ENCODE data around the gene CASQ2.

The CASQ2 gene

GRCh38 chr1:115809847-115810246 is 41.3 kb upstream of the CASQ2 start:
- H3K36me3 ChIP-seq, result no peaks in the 10 kb centered on the region
- TF ChIP-seq CTCF (IDR thresholded peaks at IDR 0.05; ENCODE audit: low read depth, low read length), result no peak
- no peaks in the 10 kb centered on the region for H3K27me3 ChIP-seq
- H3K9me3 ChIP-seq, result no peaks in the 10 kb centered on the region
- no peaks in the 10 kb centered on the region for H3K4me1 ChIP-seq
- H3K4me3 ChIP-seq (ENCODE audit: low read depth, low read length), result no peak overlapping the region
- no peak for DNase-seq

- no peaks in the 10 kb centered on the region for H3K4me1 ChIP-seq
Observed at GRCh38 chr1:115809076-115809475, 40.6 kb upstream of the CASQ2 start.

GRCh38 chr1:115807723-115808122 is 39.2 kb upstream of the CASQ2 start:
- TF ChIP-seq CTCF (IDR thresholded peaks at IDR 0.05; ENCODE audit: low read depth, low read length), result peak; percentile 82

More at GRCh38 chr1:115809076-115809475, 40.6 kb upstream of the CASQ2 start:
- Histone ChIP-seq H3K4me3 (ENCODE audit: low read depth, low read length) (no peak overlapping the region), H3K9me3 (no peaks in the 10 kb centered on the region), H3K36me3 (no peaks in the 10 kb centered on the region), H3K27me3 (no peaks in the 10 kb centered on the region)
- no peak for DNase-seq
- TF ChIP-seq CTCF (IDR thresholded peaks at IDR 0.05; ENCODE audit: low read depth, low read length), result no peak

GRCh38 chr1:115805597-115805996 is 37.1 kb upstream of the CASQ2 start:
- Histone ChIP-seq H3K4me1 (no peaks in the 10 kb centered on the region), H3K9me3 (no peaks in the 10 kb centered on the region), H3K4me3 (ENCODE audit: low read depth, low read length) (no peak overlapping the region), H3K36me3 (no peaks in the 10 kb centered on the region), H3K27me3 (no peaks in the 10 kb centered on the region)
- no peak for TF ChIP-seq CTCF (IDR thresholded peaks at IDR 0.05; ENCODE audit: low read depth, low read length)
- DNase-seq, result no peak

More at GRCh38 chr1:115807723-115808122, 39.2 kb upstream of the CASQ2 start:
- Histone ChIP-seq H3K4me3 (ENCODE audit: low read depth, low read length) (no peak overlapping the region), H3K36me3 (no peaks in the 10 kb centered on the region), H3K27me3 (no peaks in the 10 kb centered on the region), H3K9me3 (no peaks in the 10 kb centered on the region), H3K4me1 (no peaks in the 10 kb centered on the region)
- peak; percentile 61 for DNase-seq

- no peak for TF ChIP-seq CTCF (IDR thresholded peaks at IDR 0.05; ENCODE audit: low read depth, low read length)
- Histone ChIP-seq H3K36me3 (no peaks in the 10 kb centered on the region), H3K9me3 (no peaks in the 10 kb centered on the region), H3K27me3 (no peaks in the 10 kb centered on the region), H3K4me3 (ENCODE audit: low read depth, low read length) (no peak overlapping the region), H3K4me1 (no peaks in the 10 kb centered on the region)
- no peak for DNase-seq
Observed at GRCh38 chr1:115802416-115802815, 33.9 kb upstream of the CASQ2 start.

DNA sequence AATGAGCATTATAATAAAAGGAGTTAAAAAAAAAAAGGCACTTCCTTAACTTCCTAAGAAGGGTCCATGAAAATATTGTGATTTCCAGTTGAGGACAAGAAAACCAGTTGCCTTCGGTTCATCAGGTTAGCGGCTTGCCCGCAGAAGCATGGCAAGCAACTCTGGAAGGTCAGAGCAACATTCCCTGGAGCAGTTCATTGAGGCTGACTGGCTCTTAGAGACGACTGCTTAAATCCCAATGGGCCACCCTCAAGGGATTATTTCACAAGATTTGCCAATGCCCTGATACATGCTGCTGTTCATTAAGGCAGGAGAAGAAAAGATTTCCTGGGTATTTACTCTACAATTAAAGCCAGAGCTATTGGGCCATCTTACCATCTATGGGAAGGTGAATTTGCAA is 29.0 kb upstream of the CASQ2 start:
- H3K9me3 ChIP-seq, result no peaks in the 10 kb centered on the region
- no peak overlapping the region for H3K4me3 ChIP-seq (ENCODE audit: low read depth, low read length)
- no peak for TF ChIP-seq CTCF (IDR thresholded peaks at IDR 0.05; ENCODE audit: low read depth, low read length)
- no peaks in the 10 kb centered on the region for H3K36me3 ChIP-seq
- DNase-seq, result no peak
- peaks cover 9% of the 10 kb centered on the region for H3K27me3 ChIP-seq
- H3K4me1 ChIP-seq, result no peaks in the 10 kb centered on the region
